ENCODE measurements around the gene ZNF33A. TPM values are rescaled to one million over a fixed set of nuclear protein-coding genes. Genes with fewer than 3 reads are reported as not detected.

Gene ZNF33A
- total and polyA plus RNA-seq, 2 donors (not counting 3 experiments of a cell fraction or from before 2014, with no cell fraction given), result 4.6 to 13.2 TPM

DNA sequence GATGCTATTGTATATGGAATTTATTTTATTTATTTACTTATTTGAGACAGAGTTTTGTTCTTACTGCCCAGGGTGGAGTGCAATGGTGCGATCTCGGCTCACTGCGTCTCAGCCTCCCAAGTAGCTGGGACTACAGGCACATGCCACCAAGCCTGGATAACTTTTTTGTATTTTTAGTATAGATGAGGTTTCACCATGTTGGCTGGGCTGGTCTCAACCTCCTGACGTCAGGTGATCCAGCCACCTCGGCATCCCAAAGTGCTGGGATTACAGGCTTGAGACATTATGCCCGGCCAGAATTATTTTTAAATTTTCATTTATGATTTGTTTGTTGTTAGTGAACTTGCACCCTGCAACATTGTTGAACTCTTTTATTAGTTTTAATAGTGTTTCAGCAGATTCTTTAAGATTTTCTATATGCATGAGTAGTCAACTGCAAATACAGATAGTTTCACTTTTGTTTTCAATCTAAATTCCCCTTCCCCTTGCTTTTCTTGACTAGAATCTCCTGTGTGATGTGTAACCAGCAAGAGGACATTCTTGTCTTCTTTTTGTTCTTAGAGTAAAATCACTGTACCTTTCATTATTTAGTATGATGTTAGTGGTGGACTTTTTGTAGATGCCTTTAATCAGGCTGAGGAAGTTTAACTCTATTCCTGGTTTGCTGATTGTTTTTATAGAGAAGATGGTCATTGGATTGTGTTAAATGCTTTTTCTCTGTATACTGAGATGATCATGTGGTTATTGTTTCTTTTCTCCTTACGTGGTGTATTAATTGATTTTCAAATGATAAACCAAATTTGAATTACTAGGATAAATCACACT, 27.8 kb downstream of the ZNF33A start:
- intact Hi-C loops (cut with micrococcal nuclease), result no loop called here

More for the DNA sequence above, 27.8 kb downstream of the ZNF33A start:
- Histone ChIP-seq H3K79me2 (ENCODE audit: control insufficient read depth, insufficient read depth, low read length) (no peaks in the 10 kb centered on the region), H3K27me3 (ENCODE audit: control insufficient read depth in 2 of 2, insufficient read depth in 2 of 2, low read length in 2 of 2) (no peaks in the 10 kb centered on the region), H2AFZ (ENCODE audit: low read depth, low read length) (no peak overlapping the region), H3K9me1 (replicated peaks; ENCODE audit: control insufficient read depth, extremely low read depth, insufficient read depth, low read length) (no peaks in the 10 kb centered on the region), H3K4me1 (ENCODE audit: control insufficient read depth, extremely low read depth, insufficient read depth, low read length) (no peaks in the 10 kb centered on the region), H3K4me2 (ENCODE audit: insufficient read depth, low read length) (no peak overlapping the region), H4K20me1 (replicated peaks; ENCODE audit: control insufficient read depth, extremely low read depth, insufficient read depth, low read length) (no peaks in the 10 kb centered on the region), H3K36me3 (ENCODE audit: control insufficient read depth in 2 of 2, extremely low read depth in 1 of 2, insufficient read depth in 2 of 2, low read length in 2 of 2) (no peaks in the 10 kb centered on the region), H3K4me3 (replicated peaks in 1 of 3; ENCODE audit: insufficient read depth in 1 of 3, low read depth in 1 of 3, low read length in 3 of 3) (no peak overlapping the region), H3K27ac (ENCODE audit: insufficient read depth, low read depth, low read length) (no peak overlapping the region), H3K9me3 (replicated peaks; ENCODE audit: control insufficient read depth, insufficient read depth, low read length) (no peaks in the 10 kb centered on the region), H3K9ac (replicated peaks; ENCODE audit: extremely low read depth, insufficient read depth, low read length) (no peak overlapping the region)
- CTCF ChIA-PET, result no interaction called here
- BruUV-seq (replicated peaks), result no TSS peak
- DNase-seq (ENCODE audit: low read depth, low spot score) (no peak), FAIRE-seq (no peak)
- POLR2A ChIA-PET, result no interaction called here
- no peak for TF ChIP-seq POLR2AphosphoS5 (IDR thresholded peaks at IDR 0.05; ENCODE audit: insufficient read depth, low read depth, low read length)
- TF ChIP-seq, protein P1, sequence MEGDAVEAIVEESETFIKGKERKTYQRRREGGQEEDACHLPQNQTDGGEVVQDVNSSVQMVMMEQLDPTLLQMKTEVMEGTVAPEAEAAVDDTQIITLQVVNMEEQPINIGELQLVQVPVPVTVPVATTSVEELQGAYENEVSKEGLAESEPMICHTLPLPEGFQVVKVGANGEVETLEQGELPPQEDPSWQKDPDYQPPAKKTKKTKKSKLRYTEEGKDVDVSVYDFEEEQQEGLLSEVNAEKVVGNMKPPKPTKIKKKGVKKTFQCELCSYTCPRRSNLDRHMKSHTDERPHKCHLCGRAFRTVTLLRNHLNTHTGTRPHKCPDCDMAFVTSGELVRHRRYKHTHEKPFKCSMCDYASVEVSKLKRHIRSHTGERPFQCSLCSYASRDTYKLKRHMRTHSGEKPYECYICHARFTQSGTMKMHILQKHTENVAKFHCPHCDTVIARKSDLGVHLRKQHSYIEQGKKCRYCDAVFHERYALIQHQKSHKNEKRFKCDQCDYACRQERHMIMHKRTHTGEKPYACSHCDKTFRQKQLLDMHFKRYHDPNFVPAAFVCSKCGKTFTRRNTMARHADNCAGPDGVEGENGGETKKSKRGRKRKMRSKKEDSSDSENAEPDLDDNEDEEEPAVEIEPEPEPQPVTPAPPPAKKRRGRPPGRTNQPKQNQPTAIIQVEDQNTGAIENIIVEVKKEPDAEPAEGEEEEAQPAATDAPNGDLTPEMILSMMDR (IDR thresholded peaks at IDR 0.05; ENCODE audit: extremely low read depth in 1 of 2, insufficient read depth in 1 of 2, low read depth in 1 of 2, low read length in 2 of 2), result no peak
- TF ChIP-seq, protein P2, sequence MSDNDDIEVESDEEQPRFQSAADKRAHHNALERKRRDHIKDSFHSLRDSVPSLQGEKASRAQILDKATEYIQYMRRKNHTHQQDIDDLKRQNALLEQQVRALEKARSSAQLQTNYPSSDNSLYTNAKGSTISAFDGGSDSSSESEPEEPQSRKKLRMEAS (IDR thresholded peaks at IDR 0.05; ENCODE audit: insufficient read depth, insufficient read length), result no peak
- TF ChIP-seq POLR2A (IDR thresholded peaks at IDR 0.05; ENCODE audit: low read depth, low read length), result no peak
- TF ChIP-seq GATA2 (IDR thresholded peaks at IDR 0.05; ENCODE audit: insufficient read depth, insufficient read length, low read depth, low read length), result no peak
- TF ChIP-seq EZH2 (IDR thresholded peaks at IDR 0.05; ENCODE audit: borderline replicate concordance, low read depth, low read length, severe bottlenecking), result no peak
- no peak for TF ChIP-seq JUN (IDR thresholded peaks at IDR 0.05; ENCODE audit: borderline replicate concordance, insufficient read depth, insufficient read length, low read depth)
- no peak for TF ChIP-seq FOS (IDR thresholded peaks at IDR 0.05; ENCODE audit: borderline replicate concordance, insufficient read depth, low read length)
- no peak for TF ChIP-seq MYC (IDR thresholded peaks at IDR 0.05; ENCODE audit: low read depth, low read length)
- dilution Hi-C loops (cut with MboI; ENCODE audit: extremely low pct_ligation_motif_present, low sequenced_read_pairs), result no loop called here

Data from endothelial cell of umbilical vein (primary cell).